Right forelimb (tissue), 1 donor: ENCODE measurements around the gene RAET1E.
"Not testable (repeated sequence)": the region's sequence is repeated elsewhere in the genome, so short reads cannot be mapped to it uniquely, and the experiment has no call there.

Source experiments
- DNase-seq: peaks from one replicate; pipeline ENCODE4 v3.0.0-alpha.2; 2018

RAET1E gene

DNA sequence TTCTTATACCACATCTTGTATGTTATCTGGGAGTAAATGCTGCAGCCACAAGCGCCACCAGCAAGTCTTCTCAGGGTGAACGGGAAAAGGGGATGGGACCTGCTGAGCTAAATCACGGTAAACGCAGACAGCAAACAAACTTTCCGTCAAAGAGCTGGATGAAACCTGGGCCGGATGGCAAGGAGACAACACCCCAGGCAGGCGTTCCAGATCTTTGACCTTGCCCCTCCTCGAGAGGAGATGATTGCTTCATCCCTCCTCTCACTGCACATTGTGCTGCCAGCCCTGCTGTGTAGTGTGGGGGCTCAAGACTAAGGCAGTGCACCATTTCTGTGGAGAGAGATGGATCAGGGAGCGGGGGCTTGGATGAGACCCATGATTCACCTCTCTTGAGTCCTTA, 9.8 kb downstream of the RAET1E start:
- DNase-seq = no peak

DNA sequence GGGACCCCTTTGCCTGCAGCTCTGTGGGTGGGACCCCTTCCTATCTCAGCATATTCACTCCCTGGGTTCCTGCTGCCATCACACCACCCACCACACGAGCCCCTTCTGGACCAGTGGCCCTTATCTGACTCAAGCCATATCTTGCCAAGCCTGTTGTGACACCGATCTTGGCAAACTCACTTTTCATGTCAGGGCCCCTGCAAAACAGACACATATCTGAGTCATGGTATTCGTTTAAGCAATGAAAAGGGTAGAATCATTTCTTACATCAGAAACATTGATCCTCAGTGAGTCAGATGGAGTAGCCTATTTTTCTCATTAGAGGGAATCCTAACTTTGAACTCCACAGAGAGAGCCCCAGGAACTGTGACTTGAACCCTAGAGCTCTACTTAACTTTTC, 10.6 kb downstream of the RAET1E start:
- no peak for DNase-seq

DNA sequence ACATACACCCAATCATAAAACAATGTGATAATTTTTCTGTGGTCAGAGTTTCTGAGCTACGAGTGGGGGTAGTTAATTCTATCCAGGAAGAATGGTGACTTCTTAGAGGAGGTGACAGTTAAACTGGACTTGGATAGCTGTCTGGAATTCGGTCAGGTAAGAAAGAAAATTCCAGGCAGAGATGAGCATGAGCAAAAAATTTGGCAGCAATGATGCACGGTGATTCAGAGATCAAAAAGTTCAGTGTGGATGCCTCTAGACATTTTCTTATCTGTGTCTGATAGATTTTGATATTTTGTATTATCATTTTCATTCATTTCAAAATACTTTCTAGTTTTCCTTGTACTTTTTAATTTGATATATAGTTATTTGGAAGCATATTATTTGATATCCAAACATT, 12.0 kb downstream of the RAET1E start:
- DNase-seq = no peak

DNA sequence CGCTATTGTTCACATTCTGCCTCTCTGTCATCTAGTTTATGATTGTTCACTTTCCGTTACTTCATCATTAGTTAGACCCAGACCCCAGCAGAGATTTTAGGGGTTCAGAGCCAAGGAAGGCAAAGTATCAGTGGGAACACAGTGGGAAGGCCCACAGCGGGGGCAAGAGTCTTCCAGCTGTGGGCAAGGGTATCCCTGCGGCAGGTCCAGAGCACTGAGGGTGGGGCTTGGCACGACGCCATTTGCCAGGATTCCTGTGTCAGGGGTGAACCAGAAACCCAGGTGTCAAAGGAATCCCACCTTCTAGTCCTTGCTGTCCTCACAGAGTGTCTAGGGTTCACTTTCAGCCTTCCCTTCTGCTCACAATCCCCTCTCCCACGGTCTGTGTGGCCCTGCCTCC, 13.3 kb downstream of the RAET1E start:
- no peak for DNase-seq

DNA sequence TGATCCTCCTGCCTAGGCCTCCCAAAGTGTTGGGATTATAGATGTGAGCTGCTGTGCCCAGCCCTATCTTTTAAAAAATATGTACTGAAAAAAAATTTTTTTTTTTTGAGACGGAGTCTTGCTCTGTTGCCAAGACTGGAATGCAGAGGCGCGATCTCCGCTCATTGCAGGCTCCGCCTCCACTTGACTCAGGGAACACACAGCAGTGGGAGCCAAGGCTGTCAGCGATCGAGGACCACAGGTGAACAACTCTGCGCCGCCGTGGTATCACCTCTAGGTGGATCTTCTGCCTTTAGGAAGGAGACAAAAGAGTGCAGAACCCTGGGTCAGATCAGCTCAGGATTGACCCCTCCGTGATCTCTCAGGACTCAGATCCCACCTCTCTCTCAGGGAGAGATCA, 13.7 kb downstream of the RAET1E start:
- no peak for DNase-seq

DNA sequence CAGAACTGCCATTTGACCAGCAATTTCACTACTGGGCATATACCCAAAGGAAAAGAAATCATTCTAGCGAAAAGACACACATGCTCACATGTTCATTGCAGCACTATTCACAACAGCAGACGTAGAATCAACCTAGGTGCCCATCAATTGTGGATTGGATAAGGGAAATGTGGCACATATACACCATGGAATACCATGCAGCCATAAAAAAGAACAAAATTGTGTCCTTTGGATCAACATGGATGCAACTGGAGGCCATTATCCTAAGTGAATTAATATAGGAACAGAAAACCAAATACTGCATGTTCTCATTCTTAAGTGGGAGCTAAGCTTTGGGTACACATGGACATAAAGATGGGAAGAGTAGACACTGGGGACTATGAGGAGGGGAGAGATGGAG, 16.1 kb downstream of the RAET1E start:
- DNase-seq = no peak

DNA sequence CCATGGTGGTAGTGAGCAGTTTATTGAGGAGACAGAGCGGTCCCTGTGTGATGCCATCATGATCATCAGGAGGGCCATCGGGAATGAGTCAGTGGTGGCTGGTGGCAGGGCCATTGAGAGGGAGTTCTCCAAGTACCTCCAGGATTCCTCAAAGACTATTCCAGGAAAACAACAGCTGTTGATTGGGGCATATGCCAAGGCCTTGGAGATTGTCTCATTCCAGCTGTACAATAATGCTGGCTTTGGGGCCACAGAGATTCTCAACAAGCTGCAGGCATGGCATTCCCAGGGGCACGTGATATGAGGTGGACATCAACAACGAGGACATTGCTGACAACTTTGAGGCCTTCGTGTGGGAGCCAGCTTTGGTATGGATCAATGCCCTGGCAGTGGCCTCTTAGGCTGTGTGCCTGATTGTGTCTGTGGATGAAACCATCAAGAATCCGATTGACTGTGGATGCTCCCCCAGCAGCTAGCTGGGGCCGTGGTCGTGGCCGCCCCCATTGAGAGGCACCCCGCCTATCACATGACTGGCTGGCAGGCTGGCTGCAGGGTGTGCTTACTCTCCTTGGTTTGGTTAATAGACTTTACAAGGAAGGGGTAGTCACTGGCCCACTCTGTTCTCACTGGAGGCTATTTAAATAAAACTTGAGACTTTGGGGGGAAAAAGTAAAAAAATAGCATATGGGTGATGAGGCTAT, 16.7 kb downstream of the RAET1E start:
- no peak for DNase-seq

DNA sequence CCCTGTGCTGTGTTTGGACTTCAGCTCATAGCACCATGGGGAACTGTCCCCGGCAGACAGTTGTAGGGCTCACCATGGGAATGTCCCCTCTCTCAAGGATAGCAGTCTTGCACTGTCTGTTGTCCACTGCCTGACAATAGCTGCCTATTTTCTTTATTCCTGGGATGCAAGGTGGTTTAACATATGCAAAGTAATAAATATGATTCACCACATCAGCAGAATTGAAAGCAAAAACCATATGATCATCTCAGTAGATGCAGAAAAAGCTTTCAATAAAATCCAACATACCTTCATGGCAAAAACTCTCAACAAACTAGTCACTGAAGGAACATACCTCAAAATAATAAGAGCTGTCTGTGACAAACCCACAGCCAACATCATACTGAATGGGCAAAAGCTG, 20.3 kb downstream of the RAET1E start:
- DNase-seq = no peak

DNA sequence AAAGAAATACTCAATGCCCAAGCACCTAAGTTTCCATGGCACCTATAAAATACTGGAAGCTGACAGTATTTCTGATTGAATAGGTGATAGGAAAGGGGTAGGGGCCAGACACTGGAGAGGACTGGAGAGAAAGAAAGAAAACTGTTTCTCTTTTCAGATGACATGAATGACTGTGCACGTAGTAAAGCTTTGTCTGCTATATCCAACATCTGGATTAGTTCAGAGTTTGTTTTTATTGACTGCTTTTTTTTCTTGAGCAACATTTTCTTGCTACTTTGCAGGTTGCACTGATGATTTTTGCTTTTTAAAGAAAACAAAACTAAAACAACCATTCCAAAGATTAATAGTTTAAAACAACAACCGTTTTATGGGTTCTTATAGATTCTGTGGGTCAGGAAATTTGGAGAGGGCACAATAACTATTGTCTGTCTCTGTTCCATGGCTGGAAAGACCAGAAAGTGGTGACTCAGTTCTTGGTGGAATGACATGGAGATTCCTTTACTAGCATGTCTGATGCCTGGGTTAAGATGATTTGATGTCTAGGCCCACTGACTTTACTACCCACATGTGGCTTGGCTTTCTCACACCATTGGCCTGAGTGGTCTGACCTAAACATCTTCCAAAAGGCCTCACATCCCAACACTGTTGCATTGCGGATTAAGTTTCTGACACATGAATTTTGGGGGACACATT, 21.5 kb downstream of the RAET1E start:
- DNase-seq = no peak

DNA sequence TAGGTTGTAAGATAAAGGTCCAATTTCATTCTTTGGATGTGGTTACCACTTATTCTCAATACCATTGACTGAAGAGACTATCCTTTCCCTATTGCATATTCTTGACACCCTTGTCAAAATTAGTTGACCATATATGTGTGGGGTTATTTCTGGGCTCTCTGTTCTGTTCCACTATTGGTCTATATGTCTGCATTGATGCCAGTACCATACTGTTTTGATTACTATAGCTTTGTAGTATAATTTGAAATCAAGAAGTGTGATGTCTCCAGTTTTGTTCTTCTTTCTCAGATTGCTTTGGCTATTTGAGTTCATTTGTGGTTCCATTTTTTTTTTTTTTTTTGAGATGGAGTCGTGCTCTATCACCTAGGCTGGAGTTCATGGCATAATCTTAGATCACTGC, 25.7 kb downstream of the RAET1E start:
- no peak for DNase-seq

DNA sequence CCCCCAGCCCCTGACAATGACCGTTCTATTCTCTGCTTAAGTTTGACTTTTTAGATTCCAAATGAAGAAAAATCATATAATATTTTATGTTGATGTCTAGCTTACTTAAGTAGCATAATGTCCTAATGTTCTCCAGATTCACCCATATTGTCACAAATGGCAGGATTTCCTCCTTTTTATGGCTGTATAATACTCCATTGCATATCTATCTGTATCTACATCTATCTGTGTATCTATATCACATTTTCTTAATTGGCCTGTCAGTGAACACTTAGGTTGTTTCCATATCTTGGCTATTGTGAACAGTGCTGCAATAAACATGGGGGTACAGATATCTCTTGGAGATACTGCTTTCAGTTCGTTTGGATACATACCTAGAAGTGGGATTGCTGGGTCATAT, 26.7 kb downstream of the RAET1E start:
- DNase-seq = no peak

DNA sequence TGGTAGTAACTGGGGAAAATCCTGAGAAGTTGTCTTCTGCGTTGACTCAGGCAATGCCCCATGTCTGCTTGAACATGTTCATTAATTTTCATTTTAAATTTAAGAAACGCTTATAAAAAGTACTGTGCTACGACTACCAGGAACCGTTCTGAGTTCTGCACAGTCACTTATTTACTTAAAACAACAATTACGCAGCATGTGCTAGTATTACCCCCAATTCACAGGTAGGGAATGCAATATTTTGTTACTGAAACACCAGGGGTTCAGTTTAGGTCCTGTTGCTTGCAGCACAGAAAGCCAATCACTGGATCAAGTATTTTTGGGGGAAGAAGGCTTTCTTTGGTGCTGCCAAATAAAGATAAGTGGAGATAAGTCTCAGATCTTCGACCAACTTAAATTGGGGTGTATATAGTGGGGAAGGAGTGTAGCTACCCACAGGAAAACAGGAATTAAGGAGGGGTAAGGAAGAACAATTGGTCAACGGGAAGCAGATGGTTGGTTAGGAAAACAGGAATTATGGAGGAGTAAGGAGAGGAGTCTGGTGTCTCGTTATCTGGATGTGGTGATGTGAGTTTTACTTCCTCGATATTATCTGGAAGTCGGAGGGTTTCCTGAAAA, 28.5 kb downstream of the RAET1E start:
- no peak for DNase-seq

DNA sequence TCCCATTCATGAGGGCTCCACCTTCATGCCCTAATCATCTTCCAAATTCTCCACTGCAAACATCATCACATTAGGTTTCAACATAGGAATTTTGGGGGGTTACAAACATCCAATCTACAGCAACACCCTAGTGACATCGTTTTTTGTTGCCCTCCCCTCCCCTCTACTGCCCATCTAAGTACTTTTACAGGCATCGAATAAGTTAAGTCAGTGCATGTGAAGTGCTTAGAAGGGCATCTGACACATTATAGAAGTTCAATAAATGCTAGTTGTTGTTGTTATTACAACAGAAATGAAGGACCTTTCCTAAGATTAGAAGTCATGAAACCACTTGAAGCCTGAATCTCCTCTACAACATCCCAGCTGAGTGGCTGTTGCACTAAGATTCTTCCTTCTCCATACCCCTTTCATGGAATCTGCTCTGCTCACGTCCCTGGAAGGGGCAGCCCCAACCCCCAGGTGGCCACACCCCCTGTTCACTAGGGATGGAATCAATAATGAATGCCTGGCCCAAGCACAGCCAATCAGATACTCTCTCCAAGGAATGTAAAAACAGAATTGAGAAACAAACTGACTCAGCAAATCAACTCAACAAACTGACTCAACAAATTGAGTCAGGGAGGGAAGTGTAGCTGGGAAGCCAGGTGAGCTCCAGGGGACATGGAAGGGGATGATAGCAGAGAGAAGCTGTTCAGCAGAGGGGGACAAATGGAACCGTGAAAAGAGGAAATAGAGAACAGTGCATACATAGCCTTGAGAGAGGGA, 29.9 kb downstream of the RAET1E start:
- no peak for DNase-seq

DNA sequence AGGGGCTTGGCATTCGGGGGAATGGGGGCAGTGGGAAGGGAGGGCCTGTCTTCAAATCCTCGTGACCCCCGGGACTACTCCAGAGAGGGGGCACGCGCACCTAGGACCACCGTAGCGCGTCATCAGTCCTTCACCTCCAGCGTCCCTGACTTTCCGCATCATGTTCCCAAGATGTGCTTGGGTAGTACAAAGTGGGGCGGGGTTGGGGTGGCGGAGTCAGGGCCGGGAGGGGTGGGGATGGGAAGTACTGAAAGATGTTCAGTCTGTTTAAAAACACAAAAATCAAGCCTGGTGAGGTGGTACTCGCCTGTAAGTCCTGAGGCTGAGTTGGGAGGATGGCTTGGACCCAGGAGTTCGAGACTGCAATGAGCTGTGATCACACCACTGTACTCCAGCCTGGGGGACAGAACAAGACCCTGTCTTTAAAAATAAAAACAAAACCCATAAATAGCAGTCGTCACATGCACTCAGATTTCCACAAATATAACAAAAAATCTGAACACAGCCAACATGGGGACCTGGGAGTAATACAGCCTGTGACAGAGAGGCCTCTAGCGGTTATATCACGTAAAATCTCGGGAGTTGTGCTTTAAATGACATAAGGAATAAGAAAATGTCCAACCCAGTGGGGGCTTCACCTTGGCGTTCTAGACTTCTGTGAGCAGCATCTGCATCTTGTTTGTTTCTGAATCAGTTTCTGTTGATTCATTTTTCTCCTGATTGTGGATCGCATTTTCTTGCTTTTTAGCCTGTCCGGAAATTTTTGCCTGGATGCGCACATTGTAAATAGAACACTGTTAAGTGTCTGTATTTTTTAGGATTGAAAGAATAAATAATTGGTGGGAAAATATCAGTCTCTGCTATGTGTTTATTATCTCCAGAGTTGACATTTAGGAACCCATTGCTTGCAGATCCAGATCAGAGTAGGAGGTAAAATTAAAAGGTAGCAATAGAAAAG, 33.1 kb downstream of the RAET1E start:
- DNase-seq = peak; percentile 64

DNA sequence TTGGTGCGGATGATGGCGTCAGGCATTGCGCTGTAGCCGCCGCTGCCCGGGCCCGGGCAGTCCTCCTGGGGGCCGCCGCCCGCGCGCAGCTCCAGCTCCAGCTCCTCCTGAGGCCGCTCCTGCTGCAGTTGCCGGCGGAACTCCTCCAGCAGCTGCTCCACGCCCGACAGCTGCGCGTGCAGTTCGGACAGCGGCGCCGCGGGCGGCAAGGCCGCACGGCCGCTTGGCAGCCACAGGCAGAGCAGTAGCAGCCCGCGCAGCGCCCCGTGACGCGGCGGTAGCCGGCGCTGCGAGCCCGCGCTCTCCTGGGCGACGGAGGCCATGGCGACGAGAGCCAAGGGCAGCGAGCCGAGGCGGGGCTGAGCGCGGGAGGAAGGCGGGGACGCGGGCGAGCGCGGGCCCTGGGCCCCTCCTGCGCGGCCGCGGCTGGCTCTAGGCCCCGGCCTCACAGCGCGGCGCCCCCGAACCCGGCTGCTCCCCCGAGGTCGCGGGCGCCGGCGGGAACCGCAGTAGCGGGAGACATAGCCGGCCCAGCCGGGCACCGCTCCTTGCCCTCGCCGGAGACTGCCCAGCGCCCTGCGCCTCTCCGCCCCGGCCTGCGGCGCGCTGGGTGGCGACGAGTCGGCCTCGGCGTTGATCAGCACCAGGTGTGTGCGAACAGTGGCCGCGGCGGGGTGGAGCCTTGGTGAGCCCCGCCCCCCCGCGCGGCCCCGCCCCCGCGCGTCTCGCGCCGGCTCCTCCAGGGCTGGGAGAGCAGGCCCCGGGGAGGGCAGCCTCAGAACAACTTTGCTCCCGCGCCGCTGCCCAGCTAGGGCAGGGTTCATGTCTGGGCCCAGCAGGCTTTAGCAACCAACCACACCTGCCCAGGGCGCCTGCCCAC, 34.0 kb downstream of the RAET1E start, which contains the start of gene LRP11:
Gene LRP11 (minus strand): TSS at position 662 of the 880 bp plus-strand sequence. CDS start 339 bp downstream, at position 323.
- DNase-seq = peak; percentile 87

DNA sequence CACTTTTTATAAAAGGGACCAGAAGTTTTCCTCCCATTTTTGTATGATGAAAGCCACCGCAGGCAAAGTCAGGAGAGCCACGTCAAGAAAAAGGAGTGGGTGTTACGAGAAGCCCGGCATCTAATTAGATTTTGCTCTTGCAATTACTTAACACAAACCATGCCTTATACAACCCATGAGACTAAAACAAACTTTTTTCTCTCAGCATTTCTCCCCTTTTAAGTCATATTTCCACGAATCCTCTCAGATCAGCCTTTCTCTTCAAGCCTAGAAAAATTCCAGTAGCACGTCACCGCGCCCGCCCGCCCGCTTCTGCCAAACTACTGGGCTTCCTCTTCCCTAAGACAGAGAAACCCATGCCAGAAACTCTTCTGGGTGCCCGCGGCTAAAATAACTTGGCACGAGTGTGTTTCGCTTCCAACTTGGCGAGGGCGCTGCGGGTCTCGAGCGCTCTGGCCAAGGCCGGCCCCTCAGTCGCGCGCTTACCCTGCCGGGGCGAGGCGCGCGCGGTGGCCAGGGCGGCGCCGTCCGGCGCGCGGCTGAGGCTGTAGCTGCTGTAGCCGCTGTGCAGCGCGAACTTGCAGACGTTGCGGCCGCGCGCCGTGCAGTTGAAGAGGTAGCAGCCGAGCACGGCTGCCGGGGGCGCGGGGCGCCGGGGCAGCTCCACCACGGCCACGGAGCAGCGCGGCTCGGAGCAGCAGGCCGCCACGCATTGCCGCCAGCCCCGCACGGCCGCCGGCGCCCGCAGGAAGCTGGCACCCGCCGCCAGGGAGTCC, 34.8 kb downstream of the RAET1E start:
- DNase-seq = peak; percentile 84

DNA sequence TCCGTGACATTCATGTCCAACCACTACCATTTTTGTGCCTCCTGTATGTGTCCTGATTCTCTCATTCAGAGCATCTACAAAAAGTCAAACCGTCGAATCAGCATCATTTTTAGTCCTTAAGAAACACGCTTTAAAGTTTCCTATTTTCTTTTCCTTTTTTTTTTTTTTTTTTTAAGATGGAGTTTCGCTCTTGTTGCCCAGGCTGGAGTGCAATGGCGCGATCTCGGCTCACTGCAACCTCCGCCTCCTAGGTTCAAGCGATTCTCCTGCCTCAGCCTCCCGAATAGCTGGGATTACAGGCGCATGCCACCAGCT, 35.5 kb downstream of the RAET1E start:
- DNase-seq = not testable (repeated sequence)

DNA sequence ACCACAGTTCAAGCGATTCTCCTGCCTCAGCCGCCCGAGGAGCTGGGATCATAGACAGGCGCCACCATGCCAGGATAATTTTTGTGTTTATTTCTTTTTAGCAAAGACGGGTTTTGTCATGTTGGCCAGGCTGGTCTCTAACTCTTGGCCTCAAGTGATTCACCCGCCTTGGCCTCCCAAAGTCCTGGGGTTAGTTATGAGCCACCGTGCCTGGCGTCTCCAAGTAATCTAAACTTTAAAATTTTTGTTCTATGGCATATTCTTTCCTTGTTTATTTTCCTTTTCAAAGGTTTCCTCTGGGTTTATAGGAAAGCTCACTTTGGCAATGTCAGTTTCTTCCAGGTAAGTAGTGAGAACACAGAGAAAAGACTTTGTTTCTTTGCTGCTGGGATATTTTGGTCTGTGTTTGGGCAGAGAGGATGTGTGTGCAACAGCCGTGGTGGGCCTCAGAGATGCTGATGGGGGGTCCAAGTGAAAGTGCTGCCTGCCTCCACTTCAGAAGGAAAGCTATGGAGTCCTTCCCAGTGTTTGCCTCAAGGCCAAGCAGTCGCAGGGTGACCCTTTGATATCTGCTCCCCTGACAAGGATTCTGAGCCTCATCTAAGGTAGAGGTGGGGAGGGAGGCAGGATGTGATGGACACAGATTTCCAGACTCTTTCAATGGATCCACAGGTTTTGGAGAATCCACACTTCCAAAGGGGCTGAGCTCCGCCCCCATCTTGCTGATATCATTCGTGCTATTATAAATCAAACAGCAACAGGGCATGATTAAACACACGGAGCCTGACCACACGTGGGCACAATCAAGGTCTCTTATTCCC, 36.1 kb downstream of the RAET1E start:
- DNase-seq = no peak

DNA sequence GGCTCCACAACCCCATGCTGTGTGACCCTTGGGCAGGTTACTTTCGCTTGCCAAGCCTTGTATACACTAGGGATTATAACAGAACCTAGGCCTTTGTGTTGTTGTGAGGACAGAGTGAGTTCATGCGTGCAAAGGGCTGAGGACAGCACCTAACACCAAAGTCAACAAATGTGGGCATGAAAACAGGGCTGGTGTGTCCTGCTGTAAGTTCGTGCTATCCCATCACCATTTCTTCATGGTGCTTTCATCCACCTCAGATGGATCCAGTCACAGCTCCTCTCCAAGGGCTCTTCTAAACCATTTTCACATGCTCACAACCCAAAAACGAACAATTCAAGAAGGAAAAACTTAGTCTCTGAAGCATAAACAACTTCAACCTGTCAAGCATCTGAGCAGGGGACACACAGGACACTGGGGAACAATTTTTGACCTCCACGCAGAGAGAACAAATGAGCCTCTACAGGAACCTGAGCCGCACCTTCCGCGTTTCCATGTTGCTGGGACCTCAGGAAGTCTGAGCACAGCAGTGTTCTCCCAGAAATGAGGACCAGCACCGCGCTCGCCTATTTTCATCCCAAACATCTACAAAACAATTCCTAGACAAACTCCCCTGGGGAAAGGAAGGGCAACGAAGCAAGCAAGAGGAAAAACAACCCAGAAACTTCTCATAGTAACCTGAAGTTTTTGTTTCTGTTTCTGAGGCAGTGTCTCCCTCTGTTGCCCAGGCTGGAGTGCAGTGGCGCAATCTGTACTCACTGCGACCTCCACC, 36.9 kb downstream of the RAET1E start:
- DNase-seq = no peak
